B cell (primary cell): ENCODE data around the gene NABP1. TPM values are rescaled to one million over a fixed set of nuclear protein-coding genes. Genes with fewer than 3 reads are reported as not detected.

Source experiments
- ATAC-seq: fragments of 200-7000 bp; cut with Tn5 transposase; one replicate; pipeline ENCODE4 v1.10.0; 2021; ENCODE audit warnings: low read depth, mild to moderate bottlenecking, moderate number of reproducible peaks, moderate library complexity
- CTCF ChIA-PET: fragments of 350-600 bp; sonication (Branson Sonifier 250); formaldehyde crosslinking; loops from one replicate; lab custom pipeline; 2021; ENCODE audit warnings: antibody characterized with exemption, inconsistent platforms; lab: Charles Lee
- POLR2A ChIA-PET: fragments of 350-600 bp; sonication (Branson Sonifier 250); formaldehyde crosslinking; loops from one replicate; lab custom pipeline; 2021; ENCODE audit warnings: antibody characterized with exemption; lab: Charles Lee
- DNase-seq: peaks from one replicate; pipeline ENCODE4 v3.0.0; 2013
- H2AFZ ChIP-seq: 2 replicates; pipeline ENCODE4 v1.6.1; 2012; ENCODE audit warnings: mild to moderate bottlenecking, low read depth, low read length; ENCODE audit not compliant: insufficient read depth, poor library complexity, severe bottlenecking
- H3K27ac ChIP-seq, 2 donors: 1 replicate in 1 of 2; 2 replicates in 1 of 2; pipeline ENCODE4 v1.5.1; 2012 to 2013; ENCODE audit warnings: low read length in 2 of 2, mild to moderate bottlenecking in 2 of 2, moderate library complexity in 1 of 2
- H3K27me3 ChIP-seq, 4 experiments: fragments of 200-600 bp in 1 of 4; sonication (generic) in 1 of 4; replicated peaks in 1 of 4; 1 replicate in 2 of 4; 2 replicates in 2 of 4; pipeline versions ENCODE4 v1.6.1 to v1.7.0; 2013 to 2016; ENCODE audit warnings: low read length in 3 of 4, mild to moderate bottlenecking in 2 of 4, mixed read lengths in 1 of 4, moderate library complexity in 1 of 4; ENCODE audit not compliant: insufficient read depth in 4 of 4, control insufficient read depth in 3 of 4; ENCODE audit errors: control extremely low read depth in 1 of 4
- H3K36me3 ChIP-seq, 2 experiments: replicated peaks in 1 of 2; 1 replicate in 1 of 2; 2 replicates in 1 of 2; pipeline versions ENCODE4 v1.6.1 to v1.7.1; 2013; ENCODE audit warnings: low read length in 1 of 2; ENCODE audit not compliant: insufficient read depth in 2 of 2, control insufficient read depth in 1 of 2; ENCODE audit errors: control extremely low read depth in 1 of 2, extremely low read depth in 1 of 2
- H3K4me1 ChIP-seq, 2 donors: fragments of 200-600 bp in 1 of 2; sonication (generic) in 1 of 2; 1 replicate in 1 of 2; 2 replicates in 1 of 2; pipeline versions ENCODE4 v1.5.1 to v1.6.1; 2013 to 2017; ENCODE audit warnings: low read length in 2 of 2; ENCODE audit not compliant: control insufficient read depth in 2 of 2, insufficient read depth in 2 of 2
- H3K4me2 ChIP-seq: replicated peaks from 2 replicates; pipeline ENCODE3; 2012; ENCODE audit warnings: mild to moderate bottlenecking, low read depth, low read length; ENCODE audit not compliant: poor library complexity, severe bottlenecking
- H3K4me3 ChIP-seq, 5 experiments: fragments of 200-600 bp in 1 of 5; sonication (generic) in 1 of 5; 1 replicate in 3 of 5; 2 replicates in 2 of 5; pipeline versions ENCODE4 v1.5.1 to v1.7.0; 2011 to 2016; ENCODE audit warnings: low read length in 4 of 5, mild to moderate bottlenecking in 4 of 5, low read depth in 2 of 5, control low read depth in 1 of 5, moderate library complexity in 1 of 5; ENCODE audit not compliant: insufficient read depth in 1 of 5; ENCODE audit errors: control extremely low read depth in 1 of 5, extremely low read depth in 1 of 5
- H3K79me2 ChIP-seq: fragments of 200-600 bp; sonication (generic); one replicate; pipeline ENCODE4 v1.6.0; 2016; ENCODE audit warnings: low read length; ENCODE audit not compliant: control insufficient read depth, insufficient read depth
- H3K9ac ChIP-seq: fragments of 200-600 bp; sonication (generic); 2 replicates; pipeline ENCODE4 v1.6.1; 2017; ENCODE audit warnings: mild to moderate bottlenecking, low read length, moderate library complexity
- H3K9me3 ChIP-seq, 3 donors: one replicate each; pipeline versions ENCODE4 v1.6.1 to v1.7.1; 2013; ENCODE audit warnings: low read length in 2 of 3; ENCODE audit not compliant: control insufficient read depth in 2 of 3, insufficient read depth in 1 of 3; ENCODE audit errors: control extremely low read depth in 1 of 3
- H4K20me1 ChIP-seq: 2 replicates; pipeline ENCODE4 v1.6.0; 2012; ENCODE audit warnings: mild to moderate bottlenecking, low read length; ENCODE audit not compliant: insufficient read depth, control insufficient read depth, poor library complexity, severe bottlenecking
- H3K27ac Mint-ChIP-seq: one replicate; pipeline ENCODE4 v1.8.0; 2021; ENCODE audit warnings: mixed read lengths
- H3K27me3 Mint-ChIP-seq: one replicate; pipeline ENCODE4 v1.8.0; 2021; ENCODE audit warnings: mixed read lengths
- H3K4me1 Mint-ChIP-seq: one replicate; pipeline ENCODE4 v1.8.0; 2021; ENCODE audit warnings: mixed read lengths
- H3K4me3 Mint-ChIP-seq: one replicate; pipeline ENCODE4 v1.8.0; 2021; ENCODE audit warnings: mixed read lengths
- H3K9me3 Mint-ChIP-seq: one replicate; pipeline ENCODE4 v1.8.0; 2022; ENCODE audit warnings: mixed read lengths; ENCODE audit not compliant: insufficient read depth
- CTCF ChIP-seq: fragments of 200-600 bp; IDR thresholded peaks from one replicate; pipeline ENCODE4 v1.8.0; 2022; ENCODE audit warnings: antibody characterized with exemption, mild to moderate bottlenecking
- EZH2 ChIP-seq: IDR thresholded peaks from 2 replicates; pipeline ENCODE4 v1.6.1; 2012; ENCODE audit warnings: borderline replicate concordance, low read depth, mild to moderate bottlenecking, moderate library complexity, low read length; ENCODE audit not compliant: insufficient read depth, poor library complexity, severe bottlenecking
- WGBS: methylation state at CpG from one replicate; pipeline ENCODE4 v1.1.5; 2013; ENCODE audit warnings: missing lambda C conversion rate; ENCODE audit not compliant: insufficient coverage; 5-methylcytosine and 5-hydroxymethylcytosine counted together
- intact Hi-C: fragments of 100-400 bp; cut with micrococcal nuclease; formaldehyde crosslinking; loops from one replicate; pipeline ENCODE4 v1.10.0; 2022
- polyA plus RNA-seq: library from polyadenylated mRNA; depleted of rRNA; stranded (reverse); fragments of >200 nt; gene quantifications from 2 replicates; pipeline ENCODE4 v1.2.3, GENCODE V29; 2012
- total RNA-seq, 2 donors: library from RNA; stranded (reverse); fragments of 120-200 nt in 1 of 2; gene quantifications; 1 replicate in 1 of 2; 2 replicates in 1 of 2; pipeline versions ENCODE4 v1.2.3 to v1.2.4, GENCODE V29; 2013 to 2022

NABP1 gene
- total and polyA plus RNA-seq, 2 donors (not counting 1 experiment from before 2014, with no cell fraction given), result 7.2 to 56.4 TPM

GRCh38 chr2:191678437-191679100 is 633 bp downstream of the NABP1 start:
- H3K36me3 ChIP-seq, result peaks cover 3 to 18% of the 10 kb centered on the region in 2 experiments
- H3K4me1 Mint-ChIP-seq, result peaks cover 52% of the 10 kb centered on the region
- H3K27me3 ChIP-seq, result no peaks in the 10 kb centered on the region
- peak overlapping the region; percentile 90 for H3K9ac ChIP-seq
- peak overlapping the region; percentile 99 for H3K4me3 Mint-ChIP-seq
- peak overlapping the region; percentile 85 to 91 for H3K27ac ChIP-seq
- DNase-seq (no peak), ATAC-seq (peak; percentile 4)
- peaks cover 24% of the 10 kb centered on the region for H3K79me2 ChIP-seq
- 3% methylated on average over 9 of the region's 40 CpGs for WGBS
- POLR2A ChIA-PET, result interaction anchor here (0.7 to 2.5 kb wide), 7 partner anchors 12 to 120 kb away, joined by 3 to 19 read pairs (median 4); no protein-coding TSS in a partner anchor
- peaks cover 44 to 49% of the 10 kb centered on the region in 2 donors for H3K4me1 ChIP-seq
- TF ChIP-seq CTCF (no peak), EZH2 (no peak)
- no peaks in the 10 kb centered on the region for H3K9me3 ChIP-seq
- H3K4me3 ChIP-seq, result peak overlapping the region; percentile 82 to 97 (median 86)
- H4K20me1 ChIP-seq, result no peaks in the 10 kb centered on the region
- H3K27ac Mint-ChIP-seq, result peak overlapping the region; percentile 100
- H3K4me2 ChIP-seq, result peak overlapping the region; percentile 89
- CTCF ChIA-PET, result interaction anchor here (1.0 to 3.1 kb wide), 4 partner anchors 10 to 484 kb away, joined by 3 to 23 read pairs (median 5); no protein-coding TSS in a partner anchor
- intact Hi-C loops, result loop anchor here (1.0 to 10.0 kb wide), 3 partner anchors 527 to 2004 kb away; partner anchors contain the start of genes ANKAR, ORMDL1 and PMS1
- peak overlapping the region; percentile 52 for H2AFZ ChIP-seq
- H3K27me3 Mint-ChIP-seq, result no peaks in the 10 kb centered on the region
- no peaks in the 10 kb centered on the region for H3K9me3 Mint-ChIP-seq
